GM18508 (cell line): ENCODE data around the gene SLC25A43.
"Not testable (repeated sequence)": the region's sequence is repeated elsewhere in the genome, so short reads cannot be mapped to it uniquely, and the experiment has no call there.

Source experiments
- ATAC-seq: cut with Tn5 transposase; IDR thresholded peaks from one replicate; pipeline ENCODE4 v1.9.1; 2021; ENCODE audit warnings: moderate number of reproducible peaks; ENCODE audit not compliant: insufficient read depth, unreplicated experiment

SLC25A43 gene

GRCh38 chrX:119466970-119467369, 67.8 kb downstream of the SLC25A43 start:
- no peak for ATAC-seq

- no peak for ATAC-seq
Measured at GRCh38 chrX:119467433-119467832, 68.3 kb downstream of the SLC25A43 start.

- ATAC-seq = peak; percentile 42
Measured at GRCh38 chrX:119467842-119468550, 68.9 kb downstream of the SLC25A43 start, which contains the start of gene SLC25A5. TSS of gene SLC25A5 (plus strand) at chrX:119468444. CDS start at chrX:119468516, 72 bp downstream.

- ATAC-seq = peak; percentile 58
Measured at GRCh38 chrX:119468551-119469312, 69.6 kb downstream of the SLC25A43 start.

GRCh38 chrX:119469313-119469635, 70.1 kb downstream of the SLC25A43 start:
- no peak for ATAC-seq

GRCh38 chrX:119474615-119475388, 75.7 kb downstream of the SLC25A43 start:
- ATAC-seq = no peak

GRCh38 chrX:119475389-119476101, 76.4 kb downstream of the SLC25A43 start:
- ATAC-seq = no peak

- ATAC-seq = no peak
Measured at GRCh38 chrX:119477812-119478232, 78.7 kb downstream of the SLC25A43 start.

- ATAC-seq = no peak
Measured at GRCh38 chrX:119478504-119478903, 79.4 kb downstream of the SLC25A43 start.

GRCh38 chrX:119479845-119480244, 80.7 kb downstream of the SLC25A43 start:
- no peak for ATAC-seq

- ATAC-seq = no peak
Measured at GRCh38 chrX:119481323-119481801, 82.2 kb downstream of the SLC25A43 start.

GRCh38 chrX:119482041-119482440, 82.9 kb downstream of the SLC25A43 start:
- no peak for ATAC-seq

GRCh38 chrX:119482481-119483480, 83.6 kb downstream of the SLC25A43 start:
- no peak for ATAC-seq

- ATAC-seq = no peak
Measured at GRCh38 chrX:119486745-119487144, 87.6 kb downstream of the SLC25A43 start.

- ATAC-seq = not testable (repeated sequence)
Measured at GRCh38 chrX:119487766-119488165, 88.6 kb downstream of the SLC25A43 start.

- no peak for ATAC-seq
Measured at GRCh38 chrX:119488749-119489148, 89.6 kb downstream of the SLC25A43 start.

GRCh38 chrX:119489212-119490074, 90.3 kb downstream of the SLC25A43 start:
- ATAC-seq = no peak

GRCh38 chrX:119492463-119492862, 93.3 kb downstream of the SLC25A43 start:
- no peak for ATAC-seq
